Lower leg skin (tissue), 3 donors: Measurements from ENCODE around the gene TMEM269.

Source experiments
- CTCF ChIP-seq, 3 donors: fragments of 450-650 bp; IDR thresholded peaks; one replicate each; pipeline ENCODE4 v1.5.1; 2016; ENCODE audit warnings: antibody characterized with exemption in 3 of 3, mild to moderate bottlenecking in 3 of 3, moderate library complexity in 2 of 3
- POLR2A ChIP-seq, 2 donors: fragments of 450-650 bp; IDR thresholded peaks; one replicate each; pipeline ENCODE4 v1.6.1; 2016 to 2017; ENCODE audit warnings: antibody characterized with exemption in 2 of 2, mild to moderate bottlenecking in 1 of 2, moderate library complexity in 1 of 2

GRCh38 chr1:42784946-42785693 lies at the start of gene TMEM269:
- TF ChIP-seq CTCF (IDR thresholded peaks at IDR 0.05) (no peak), POLR2A (IDR thresholded peaks at IDR 0.05) (no peak)
